NOMO-1 (cell line): ENCODE data around the gene METTL26.
A peak's percentile ranks its signal among the peaks of the same experiment; 100 is the strongest.

Experiments used
- DNase-seq, 2 experiments: peaks; one replicate each; lab custom pipeline; 2025; ENCODE audit not compliant: unreplicated experiment in 2 of 2; lab: John Stamatoyannopoulos, UW

METTL26 gene

GRCh38 chr16:641326-642188, 5.5 kb upstream of the METTL26 start, which contains the start of gene MCRIP2:
Gene MCRIP2, plus strand, starts transcription at chr16:641828. Its CDS starts 164 bp downstream, at chr16:641992.
- peak; percentile 65 to 91 for DNase-seq

- no peak for DNase-seq
Observed at GRCh38 chr16:640614-641013, 4.5 kb upstream of the METTL26 start.

GRCh38 chr16:638836-639235, 2.7 kb upstream of the METTL26 start:
- DNase-seq: no peak

- DNase-seq: no peak
Observed at GRCh38 chr16:638034-638543, 2.0 kb upstream of the METTL26 start.

- peak in 1 of 2 experiments; percentile 16 for DNase-seq
Observed at GRCh38 chr16:637081-638018, 1.2 kb upstream of the METTL26 start.

- DNase-seq: no peak
Observed at GRCh38 chr16:635573-636205, 416 bp downstream of the METTL26 start.

GRCh38 chr16:634996-635395, 1.1 kb downstream of the METTL26 start:
- DNase-seq: no peak

GRCh38 chr16:634051-634670, 1.9 kb downstream of the METTL26 start:
- no peak for DNase-seq

GRCh38 chr16:633336-634050, 2.6 kb downstream of the METTL26 start:
- no peak for DNase-seq

GRCh38 chr16:632486-633335, 3.4 kb downstream of the METTL26 start:
- no peak for DNase-seq

- no peak for DNase-seq
Observed at GRCh38 chr16:631808-632358, 4.2 kb downstream of the METTL26 start.

GRCh38 chr16:630815-631405, 5.2 kb downstream of the METTL26 start, which contains the start of gene WFIKKN1:
Gene WFIKKN1, plus strand, starts transcription at chr16:630985. Its CDS starts 269 bp downstream, at chr16:631254.
- no peak for DNase-seq

- no peak for DNase-seq
Observed at GRCh38 chr16:630249-630814, 5.8 kb downstream of the METTL26 start.

GRCh38 chr16:629833-630248, 6.3 kb downstream of the METTL26 start:
- no peak for DNase-seq

GRCh38 chr16:629185-629832, 6.8 kb downstream of the METTL26 start:
- DNase-seq: no peak

- DNase-seq: no peak
Observed at GRCh38 chr16:628321-629061, 7.6 kb downstream of the METTL26 start.
